Measurements from ENCODE around the gene HTR3D. TPM values are rescaled to one million over a fixed set of nuclear protein-coding genes. Genes with fewer than 3 reads are reported as not detected.
"Not testable (repeated sequence)": the region's sequence is repeated elsewhere in the genome, so short reads cannot be mapped to it uniquely, and the experiment has no call there.

Gene HTR3D
- total RNA-seq, 1 donor from 2014 or later = not detected

DNA sequence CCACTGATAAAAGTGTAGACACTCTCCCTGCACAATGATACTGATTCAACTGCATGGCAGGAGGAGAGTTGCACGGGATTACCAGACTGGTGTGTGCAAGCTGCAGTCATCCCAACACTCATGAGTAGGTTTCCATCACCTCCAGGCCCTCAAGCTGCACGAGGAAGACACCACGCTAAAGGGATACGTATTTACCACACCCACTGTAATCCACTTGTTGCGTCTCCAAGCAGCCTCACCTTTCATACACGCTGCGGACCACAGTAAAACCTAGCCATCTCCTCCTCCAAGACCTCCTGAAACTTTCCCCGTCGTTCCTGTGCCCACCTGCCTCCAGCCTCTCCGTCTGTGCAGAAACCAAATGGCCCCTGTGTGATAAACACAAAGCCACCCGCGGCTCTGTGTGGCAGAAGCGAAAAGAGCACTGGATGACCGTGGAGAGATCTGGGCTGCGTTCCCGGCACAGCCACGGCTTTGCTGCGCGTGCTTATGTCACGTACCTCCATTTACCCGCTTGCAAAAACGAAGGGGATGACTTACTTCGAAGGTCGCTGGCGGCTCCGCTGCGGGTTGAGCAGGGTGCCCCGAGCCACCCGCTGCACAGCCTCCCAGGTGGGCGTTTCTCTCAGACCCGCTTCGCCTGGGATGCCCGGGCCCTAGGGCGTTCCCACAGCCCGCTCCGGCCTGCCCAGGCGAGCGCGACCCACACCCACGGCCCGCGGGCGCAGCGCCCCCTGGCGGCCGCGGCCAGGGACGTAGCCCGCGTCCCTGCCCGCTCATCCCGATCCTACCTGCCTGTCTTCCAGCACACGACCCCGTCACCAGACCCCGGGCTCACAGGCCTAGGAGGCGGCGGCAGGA is 14.5 kb upstream of the HTR3D start:
- TF ChIP-seq, protein P1, sequence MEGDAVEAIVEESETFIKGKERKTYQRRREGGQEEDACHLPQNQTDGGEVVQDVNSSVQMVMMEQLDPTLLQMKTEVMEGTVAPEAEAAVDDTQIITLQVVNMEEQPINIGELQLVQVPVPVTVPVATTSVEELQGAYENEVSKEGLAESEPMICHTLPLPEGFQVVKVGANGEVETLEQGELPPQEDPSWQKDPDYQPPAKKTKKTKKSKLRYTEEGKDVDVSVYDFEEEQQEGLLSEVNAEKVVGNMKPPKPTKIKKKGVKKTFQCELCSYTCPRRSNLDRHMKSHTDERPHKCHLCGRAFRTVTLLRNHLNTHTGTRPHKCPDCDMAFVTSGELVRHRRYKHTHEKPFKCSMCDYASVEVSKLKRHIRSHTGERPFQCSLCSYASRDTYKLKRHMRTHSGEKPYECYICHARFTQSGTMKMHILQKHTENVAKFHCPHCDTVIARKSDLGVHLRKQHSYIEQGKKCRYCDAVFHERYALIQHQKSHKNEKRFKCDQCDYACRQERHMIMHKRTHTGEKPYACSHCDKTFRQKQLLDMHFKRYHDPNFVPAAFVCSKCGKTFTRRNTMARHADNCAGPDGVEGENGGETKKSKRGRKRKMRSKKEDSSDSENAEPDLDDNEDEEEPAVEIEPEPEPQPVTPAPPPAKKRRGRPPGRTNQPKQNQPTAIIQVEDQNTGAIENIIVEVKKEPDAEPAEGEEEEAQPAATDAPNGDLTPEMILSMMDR (IDR thresholded peaks at IDR 0.05) = peak; percentile 81 to 87 (median 83)
- no peaks in the 10 kb centered on the region for H3K9me3 ChIP-seq
- peaks cover 5 to 14% of the 10 kb centered on the region in 2 donors for H3K36me3 ChIP-seq
- DNase-seq (ENCODE audit: low spot score in 2 of 2) = peak in 1 of 2 donors; percentile 81
- H3K27me3 ChIP-seq = no peaks in the 10 kb centered on the region
- intact Hi-C loops (cut with DNase I) = loop anchor here (2.0 to 10.0 kb wide), 9 partner anchors 118 to 920 kb away; partner anchors contain the start of genes ABCF3, CLCN2, DVL3 and EIF2B5
- peak overlapping the region; percentile 88 to 98 for H3K4me3 ChIP-seq
- H3K27ac ChIP-seq = peak overlapping the region; percentile 31 to 58
- peaks cover 0 to 4% of the 10 kb centered on the region in 2 donors for H3K4me1 ChIP-seq

DNA sequence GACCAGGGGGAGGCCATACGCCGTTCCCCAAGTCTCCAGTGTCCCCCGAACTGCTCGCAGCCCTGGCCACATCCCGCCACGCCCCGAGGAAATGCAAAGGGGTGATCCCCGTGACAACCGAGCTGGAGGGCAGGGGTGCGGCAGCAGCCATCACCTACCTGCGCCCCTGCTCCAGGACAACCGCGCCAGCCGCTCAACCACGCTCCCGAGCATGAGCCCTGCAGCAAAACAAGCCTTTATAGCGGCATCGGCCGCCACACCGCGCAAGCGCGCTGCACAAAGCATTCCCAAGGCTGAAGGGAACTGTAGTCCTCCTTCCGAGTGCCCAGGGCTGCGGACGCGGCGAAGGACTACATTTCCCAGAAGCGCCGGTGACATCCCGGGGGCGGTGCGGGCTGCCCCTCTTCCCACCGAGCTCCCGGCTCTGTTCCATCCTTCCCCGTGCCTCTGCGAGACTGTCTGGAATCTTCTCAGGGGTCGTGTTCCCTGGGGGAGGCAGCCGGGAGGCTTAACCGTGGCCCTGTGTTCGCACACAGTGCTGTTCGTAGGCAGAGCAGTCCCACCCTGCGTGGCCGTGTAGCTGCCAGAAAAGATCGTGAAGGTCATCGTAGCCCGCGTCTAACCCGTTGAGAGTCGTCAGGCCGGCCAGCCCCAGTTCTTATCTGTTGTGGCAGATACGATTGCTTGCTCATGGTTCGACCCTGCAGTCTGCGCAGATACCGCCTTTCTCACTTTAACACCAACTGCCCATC is 13.7 kb upstream of the HTR3D start, which contains the start of gene ABCC5:
Gene ABCC5 (minus strand): TSS at position 213 of the 752 bp plus-strand sequence. CDS start 3,492 bp downstream, outside the sequence.
- H3K4me1 ChIP-seq = peaks cover 0 to 4% of the 10 kb centered on the region in 2 donors
- intact Hi-C loops (cut with DNase I) = loop anchor here (2.0 to 10.0 kb wide), 9 partner anchors 117 to 921 kb away; partner anchors contain the start of genes ABCF3, CLCN2, DVL3 and EIF2B5
- no peaks in the 10 kb centered on the region for H3K27me3 ChIP-seq
- H3K36me3 ChIP-seq = peaks cover 5 to 8% of the 10 kb centered on the region in 2 donors
- DNase-seq (ENCODE audit: low spot score in 2 of 2) = peak; percentile 50 to 94
- TF ChIP-seq, protein P1 (IDR thresholded peaks at IDR 0.05) = peak; percentile 4 to 50 (median 43)
- peak within 1 kb of the TSS; percentile 58 to 60 for H3K27ac ChIP-seq
- H3K9me3 ChIP-seq = no peaks in the 10 kb centered on the region
- H3K4me3 ChIP-seq = peak within 1 kb of the TSS; percentile 88 to 98

DNA sequence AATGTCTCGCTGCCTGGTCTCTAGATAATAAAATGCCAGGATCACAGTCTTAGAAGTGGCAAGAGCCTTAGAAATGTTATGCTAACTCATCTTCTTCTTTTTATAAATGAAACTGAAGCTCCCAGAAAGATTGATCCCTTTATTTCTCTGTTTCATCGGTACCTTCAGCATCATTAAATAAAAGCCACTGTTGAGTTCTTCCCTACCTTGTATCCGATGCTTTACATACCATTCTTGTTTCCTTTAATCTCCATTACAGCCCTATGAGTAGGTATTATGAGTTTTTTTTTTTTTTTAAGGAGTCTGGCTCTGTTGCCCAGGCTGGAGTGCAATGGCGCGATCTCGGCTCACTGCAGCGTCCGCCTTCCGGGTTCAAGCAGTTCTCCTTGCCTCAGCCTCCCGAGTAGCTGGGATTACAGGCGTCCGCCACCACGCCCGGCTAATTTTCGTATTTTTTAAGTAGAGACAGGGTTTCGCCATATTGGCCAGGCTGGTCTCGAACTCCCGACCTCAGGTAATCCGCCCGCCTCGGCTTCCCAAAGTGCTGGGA is 13.0 kb upstream of the HTR3D start:
- intact Hi-C loops (cut with DNase I) = loop anchor here (5.0 to 10.0 kb wide), 8 partner anchors 136 to 921 kb away; partner anchors contain the start of genes ABCF3, CLCN2, DVL3 and KLHL24
- no peaks in the 10 kb centered on the region for H3K27me3 ChIP-seq
- no peak for DNase-seq (ENCODE audit: low spot score in 2 of 2)
- H3K27ac ChIP-seq = peak overlapping the region; percentile 58 to 60
- peaks cover 2 to 5% of the 10 kb centered on the region in 2 donors for H3K36me3 ChIP-seq
- TF ChIP-seq, protein P1 (IDR thresholded peaks at IDR 0.05) = no peak
- peaks cover 0 to 4% of the 10 kb centered on the region in 2 donors for H3K4me1 ChIP-seq
- peak overlapping the region; percentile 88 to 98 for H3K4me3 ChIP-seq
- H3K9me3 ChIP-seq = no peaks in the 10 kb centered on the region

DNA sequence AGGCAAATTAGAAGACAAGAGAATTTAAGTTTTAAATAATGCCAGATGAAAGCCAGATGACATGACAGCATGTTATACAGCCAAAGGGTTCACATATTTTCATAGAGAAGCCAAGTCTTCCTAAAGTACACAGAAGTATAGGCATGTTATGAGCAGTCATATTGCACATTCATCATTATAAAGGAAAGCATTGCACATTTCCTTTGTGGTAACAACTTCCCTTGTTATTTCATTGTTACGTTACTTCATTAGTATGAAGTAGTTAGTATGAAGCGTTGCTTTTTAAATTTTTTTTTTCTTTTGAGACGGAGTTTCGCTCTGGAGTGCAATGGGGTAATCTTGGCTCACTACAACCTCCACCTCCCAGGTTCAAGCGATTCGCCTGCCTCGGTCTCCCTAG is 9.2 kb upstream of the HTR3D start:
- Histone ChIP-seq H3K9me3 (no peaks in the 10 kb centered on the region), H3K4me1 (no peaks in the 10 kb centered on the region), H3K36me3 (no peaks in the 10 kb centered on the region), H3K27ac (no peak overlapping the region), H3K27me3 (no peaks in the 10 kb centered on the region), H3K4me3 (no peak overlapping the region)
- TF ChIP-seq, protein P1 (IDR thresholded peaks at IDR 0.05) = no peak
- intact Hi-C loops (cut with DNase I) = no loop called here
- no peak for DNase-seq (ENCODE audit: low spot score in 2 of 2)

DNA sequence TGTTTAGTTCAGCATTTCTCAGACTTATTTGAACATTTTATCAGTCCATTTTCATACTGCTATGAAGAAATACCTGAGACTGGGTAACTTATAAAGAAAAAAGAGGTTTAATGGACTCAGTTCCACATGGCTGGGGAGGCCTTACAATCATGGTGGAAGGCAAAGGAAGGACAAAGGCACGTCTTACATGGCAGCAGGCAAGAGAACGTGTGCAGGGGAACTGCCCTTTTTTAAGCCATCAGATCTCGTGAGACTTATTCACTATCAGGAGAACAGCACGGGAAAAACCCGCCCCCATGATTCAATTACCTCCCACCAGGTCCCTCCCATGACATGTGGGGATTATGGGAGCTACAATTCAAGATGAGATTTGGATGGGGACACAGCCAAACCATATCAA is 6.3 kb upstream of the HTR3D start:
- H3K27me3 ChIP-seq; H3K4me1 ChIP-seq; H3K36me3 ChIP-seq; intact Hi-C loops (cut with DNase I); H3K9me3 ChIP-seq; H3K27ac ChIP-seq; H3K4me3 ChIP-seq: not testable (repeated sequence)
- DNase-seq (ENCODE audit: low spot score in 2 of 2) = peak in 1 of 2 donors; percentile 18

DNA sequence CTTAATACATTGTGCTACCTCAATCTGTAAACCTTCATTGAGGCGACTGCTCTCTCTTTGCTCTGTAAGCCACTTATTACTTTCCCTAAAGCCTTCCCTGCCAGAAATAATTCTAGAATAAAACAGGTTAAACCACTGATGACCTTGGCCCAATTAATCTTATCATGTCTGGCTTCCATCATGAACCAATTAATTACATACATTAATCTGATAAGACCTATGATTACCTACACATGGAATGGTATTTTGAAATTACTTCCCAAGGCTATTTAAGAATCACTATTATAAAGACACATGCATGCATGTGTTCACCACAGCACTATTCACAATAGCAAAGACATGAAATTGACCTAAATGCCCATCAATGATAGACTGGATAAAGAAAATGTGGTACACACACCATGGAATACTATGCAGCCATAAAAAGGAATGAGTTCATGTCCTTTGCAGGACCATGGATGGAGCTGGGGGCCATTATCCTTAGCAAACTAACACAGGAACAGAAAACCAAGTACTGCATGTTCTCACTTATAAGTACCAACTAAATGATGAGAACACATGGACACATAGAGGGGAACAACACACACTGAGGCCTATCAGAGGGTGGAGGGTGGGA is 3.2 kb upstream of the HTR3D start:
- intact Hi-C loops (cut with DNase I) = not testable (repeated sequence)

More for the DNA sequence above, 3.2 kb upstream of the HTR3D start:
- not testable (repeated sequence) for H3K36me3 ChIP-seq, H3K27me3 ChIP-seq, H3K9me3 ChIP-seq, H3K27ac ChIP-seq, H3K4me1 ChIP-seq, H3K4me3 ChIP-seq
- peak in 1 of 2 donors; percentile 24 for DNase-seq (ENCODE audit: low spot score in 2 of 2)
